ENCODE data around the gene ZNF862.

ZNF862 gene

DNA sequence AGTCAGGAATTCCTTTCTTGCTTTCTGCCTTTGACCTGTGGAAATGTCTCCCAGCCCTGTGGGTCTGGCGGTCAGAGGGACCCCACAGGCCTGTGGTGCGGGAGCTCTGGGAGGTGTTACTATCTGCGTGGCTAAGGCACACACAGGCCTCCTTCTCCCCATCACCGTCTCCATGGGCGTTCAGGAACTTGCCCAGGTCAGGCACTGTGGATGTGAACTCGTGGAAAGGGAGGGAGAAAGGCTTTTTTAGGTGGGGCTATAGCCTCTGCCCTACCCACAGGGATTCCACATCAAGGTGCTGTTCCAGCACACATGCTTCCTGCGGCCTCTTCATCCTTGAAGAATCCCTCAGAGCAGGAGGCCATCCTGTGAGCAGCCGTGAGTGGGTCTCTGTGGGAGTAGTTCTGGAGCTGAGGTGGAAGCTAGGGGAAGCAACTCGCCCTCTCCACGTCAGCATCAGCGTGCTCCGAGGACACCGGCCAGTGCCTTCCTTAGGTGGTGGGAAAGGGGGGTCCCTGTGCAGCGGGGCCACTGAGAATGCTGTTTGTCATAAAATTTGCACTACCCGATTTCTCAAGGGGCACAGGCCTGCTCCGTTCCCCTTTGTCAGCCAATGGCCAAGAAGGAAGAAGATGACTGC lies 28.1 kb downstream of the ZNF862 start:
- no peak for DNase-seq (ENCODE audit: low read depth in 2 of 2)

- no peak for DNase-seq (ENCODE audit: low read depth in 2 of 2)
These were observed 28.7 kb downstream of the ZNF862 start for GRCh38 chr7:149866779-149867447.

DNA sequence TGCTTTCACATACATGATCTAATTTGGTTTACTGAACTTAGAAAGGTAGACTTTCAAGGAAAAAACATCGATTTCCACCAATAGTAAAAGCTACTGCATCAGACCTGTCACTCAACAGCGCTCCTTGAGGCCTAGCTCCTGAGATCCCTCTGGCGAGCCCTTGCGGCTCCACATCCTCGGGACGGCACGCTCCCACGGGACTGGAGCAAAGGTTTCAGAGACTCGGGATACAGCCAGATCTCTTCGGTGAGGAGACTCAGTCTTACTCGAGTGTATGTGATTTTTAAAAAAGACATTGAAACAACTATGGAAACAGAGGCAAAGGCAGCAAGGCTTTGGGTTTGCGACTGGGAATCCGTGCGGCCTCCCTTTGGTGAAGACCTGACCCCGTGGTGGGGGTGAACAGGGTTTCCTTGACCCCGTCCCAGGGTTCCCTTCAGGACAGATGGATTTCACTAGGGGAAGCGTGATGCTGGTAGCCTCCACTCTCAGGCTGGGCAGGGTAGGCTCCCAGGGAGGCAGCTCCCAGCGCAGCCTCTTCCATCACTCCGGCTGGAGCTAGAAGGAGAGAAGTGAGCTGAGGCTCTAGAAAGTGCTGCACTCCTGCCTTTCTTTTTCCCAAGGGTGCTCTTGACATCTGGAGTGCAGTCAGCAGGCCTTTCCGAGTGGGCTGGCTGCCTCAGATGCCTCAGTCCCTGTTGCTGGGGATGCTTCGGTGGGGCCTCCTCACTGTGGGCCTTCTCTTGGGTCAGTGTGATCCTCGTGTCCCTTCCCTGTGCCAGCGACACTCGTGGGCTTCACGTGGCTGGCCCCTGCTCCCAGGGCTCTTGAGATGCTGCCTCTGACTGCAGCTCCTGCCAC lies 29.8 kb downstream of the ZNF862 start:
- no peak for DNase-seq (ENCODE audit: low read depth in 2 of 2)

GRCh38 chr7:149868623-149869290 lies 30.6 kb downstream of the ZNF862 start:
- DNase-seq (ENCODE audit: low read depth in 2 of 2), result no peak

DNA sequence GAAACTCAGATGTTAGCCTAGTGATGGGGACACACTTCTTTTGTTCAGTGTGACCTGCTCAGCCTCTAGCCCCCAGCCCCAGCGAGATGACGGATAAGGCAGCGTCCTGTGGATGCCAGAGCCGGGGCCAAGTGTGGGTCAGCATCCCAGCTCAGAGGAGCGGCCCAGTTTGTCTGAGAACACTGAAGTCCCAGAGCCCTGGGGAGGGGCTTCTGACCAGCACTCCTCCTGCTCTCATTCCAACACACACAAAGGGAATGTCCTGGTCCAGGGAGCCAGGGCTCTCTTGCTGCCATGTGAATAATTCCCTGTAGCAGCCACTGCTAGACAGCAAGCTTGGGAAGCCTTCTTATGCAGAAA lies 31.1 kb downstream of the ZNF862 start:
- no peak for DNase-seq (ENCODE audit: low read depth in 2 of 2)

DNA sequence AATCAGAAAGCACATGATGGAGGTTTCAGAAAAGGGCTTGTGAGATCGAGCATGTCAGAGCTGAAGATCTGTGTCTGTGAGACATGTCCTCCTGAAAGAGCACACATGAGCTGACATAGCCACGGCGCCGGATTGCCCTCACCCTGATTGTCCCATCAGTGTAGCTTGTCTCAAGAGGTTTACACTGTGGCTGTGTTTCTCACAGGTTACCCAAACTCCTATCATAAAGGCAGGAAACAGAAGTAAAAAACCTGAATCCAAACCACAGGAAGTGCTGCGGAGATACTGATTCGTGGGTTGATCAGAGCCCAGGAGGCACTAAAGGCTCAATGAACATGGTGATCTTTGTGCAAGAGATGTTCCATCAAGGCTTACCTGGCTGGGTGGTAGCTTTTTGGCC lies 31.7 kb downstream of the ZNF862 start:
- no peak for DNase-seq (ENCODE audit: low read depth in 2 of 2)

- DNase-seq (ENCODE audit: low read depth in 2 of 2), result no peak
These were observed 32.1 kb downstream of the ZNF862 start for GRCh38 chr7:149870274-149870673.

- DNase-seq (ENCODE audit: low read depth in 2 of 2), result no peak
These were observed 32.7 kb downstream of the ZNF862 start for GRCh38 chr7:149870701-149871483.

DNA sequence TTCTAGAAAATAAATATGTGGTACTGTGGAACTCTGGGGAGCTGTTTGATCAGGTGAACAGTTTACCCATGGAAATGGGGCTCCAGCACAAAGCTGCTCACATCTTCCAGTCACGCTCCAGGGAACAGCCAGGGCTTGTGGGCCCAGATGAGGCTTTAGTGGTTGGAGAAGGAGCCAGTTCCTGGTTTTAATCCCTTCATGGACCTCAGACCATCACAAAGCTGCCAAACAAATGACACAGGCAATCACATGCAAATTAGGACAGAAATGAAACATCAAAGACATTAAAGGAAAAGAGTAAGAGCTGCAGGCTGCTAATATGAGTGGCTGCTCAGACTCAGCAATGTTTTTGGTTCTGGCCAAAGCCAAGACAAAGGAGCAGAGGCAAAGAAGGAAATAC lies 33.4 kb downstream of the ZNF862 start:
- no peak for DNase-seq (ENCODE audit: low read depth in 2 of 2)

- DNase-seq (ENCODE audit: low read depth in 2 of 2), result peak in 1 of 2 experiments; percentile 50
These were observed 34.4 kb downstream of the ZNF862 start for GRCh38 chr7:149872419-149873073.

DNA sequence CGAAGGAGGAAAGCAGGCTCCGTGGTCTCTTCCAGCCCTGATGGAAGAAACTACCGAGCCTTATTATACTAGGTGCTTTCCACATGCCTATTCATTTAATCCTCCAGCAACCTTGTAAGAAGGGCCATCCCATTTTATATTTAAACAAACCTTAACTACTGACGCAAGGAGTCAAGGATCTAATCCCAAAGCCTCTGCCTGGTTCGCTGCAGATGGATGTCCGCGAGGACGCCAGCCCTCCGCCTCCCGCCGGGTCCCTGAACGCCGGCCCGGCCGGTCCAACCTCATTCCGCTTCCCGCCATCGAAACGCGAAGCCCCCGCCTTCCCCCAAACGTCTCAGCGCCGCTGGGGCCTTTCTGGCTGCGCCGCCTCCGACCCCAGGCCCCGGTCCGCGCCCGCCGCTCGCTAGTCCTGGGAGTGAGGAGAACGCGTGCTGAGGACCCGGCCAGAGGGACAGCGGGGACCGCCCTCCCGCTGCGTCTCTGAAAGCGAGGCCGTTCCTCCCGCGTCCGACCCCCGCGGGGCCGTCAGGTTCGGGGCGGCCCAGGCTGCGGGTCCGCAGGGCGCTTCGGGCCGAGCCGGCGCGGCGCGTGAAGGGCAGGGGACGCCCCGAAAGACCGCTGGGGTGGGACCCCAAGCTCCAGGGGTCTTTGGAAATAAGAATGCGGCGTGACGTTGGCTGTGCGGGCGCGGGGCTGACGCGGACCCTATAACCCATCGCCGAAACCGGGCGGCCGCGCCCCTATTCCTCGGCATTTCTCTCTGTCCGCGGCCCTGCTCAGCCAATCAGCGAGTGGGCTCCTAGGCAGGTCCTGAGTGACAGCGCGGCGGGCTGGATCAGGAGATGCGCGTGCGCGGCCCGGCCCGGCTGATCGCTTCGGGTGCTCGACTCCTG lies 35.1 kb downstream of the ZNF862 start, which contains the start of gene ATP6V0E2:
TSS of gene ATP6V0E2 (plus strand) at position 896 of the 896 bp plus-strand sequence. CDS start 97 bp downstream, outside the sequence.
- peak; percentile 84 to 93 for DNase-seq (ENCODE audit: low read depth in 2 of 2)

- DNase-seq (ENCODE audit: low read depth in 2 of 2), result no peak
These were observed 35.9 kb downstream of the ZNF862 start for GRCh38 chr7:149873970-149874643.

DNA sequence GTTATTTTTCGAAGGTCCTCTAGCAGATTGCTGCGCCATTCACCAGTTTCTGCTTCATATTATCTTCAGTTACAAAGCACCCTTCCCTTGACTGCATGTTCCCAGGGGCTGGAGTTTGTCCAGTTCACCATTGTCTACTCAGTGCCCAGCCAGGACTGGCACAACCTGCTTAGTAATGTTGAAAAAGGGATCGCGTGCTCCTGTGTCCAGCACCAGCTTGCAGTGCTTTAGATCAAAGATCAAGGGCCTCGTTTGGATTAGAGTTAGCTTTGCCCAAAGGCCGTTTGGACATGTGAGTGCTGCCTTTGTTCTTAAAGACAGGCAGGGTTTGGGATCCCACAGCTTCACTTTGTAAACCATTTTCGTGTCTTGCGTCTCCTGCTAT lies 36.5 kb downstream of the ZNF862 start:
- no peak for DNase-seq (ENCODE audit: low read depth in 2 of 2)

- DNase-seq (ENCODE audit: low read depth in 2 of 2), result no peak
These were observed 37.2 kb downstream of the ZNF862 start for GRCh38 chr7:149875396-149875795.

GRCh38 chr7:149877890-149878522 lies 39.8 kb downstream of the ZNF862 start:
- DNase-seq (ENCODE audit: low read depth in 2 of 2), result no peak

DNA sequence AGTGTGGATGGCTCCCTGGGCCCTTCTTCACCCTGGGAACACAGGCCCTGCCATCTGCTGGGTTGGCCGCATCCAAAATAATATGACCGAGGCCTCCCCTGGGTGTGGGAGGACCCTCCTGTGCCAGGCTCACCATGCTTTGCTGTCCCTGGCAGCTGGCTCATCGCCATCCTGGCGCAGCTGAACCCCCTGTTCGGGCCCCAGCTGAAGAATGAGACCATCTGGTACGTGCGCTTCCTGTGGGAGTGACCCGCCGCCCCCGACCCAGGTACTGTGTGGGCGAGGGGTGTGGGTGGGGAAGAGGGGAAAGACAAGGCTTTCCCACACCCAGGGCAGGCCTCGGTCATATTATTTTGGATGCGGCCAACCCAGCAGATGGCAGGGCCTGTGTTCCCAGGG lies 40.3 kb downstream of the ZNF862 start:
- no peak for DNase-seq (ENCODE audit: low read depth in 2 of 2)

- no peak for DNase-seq (ENCODE audit: low read depth in 2 of 2)
These were observed 41.1 kb downstream of the ZNF862 start for GRCh38 chr7:149879271-149879743.
